HEK293 (cell line): Measurements from ENCODE around the gene DIO1.

Source experiments
- CTCF ChIA-PET: fragments of 350-600 bp; formaldehyde crosslinking; extraction: SDS; loops from one replicate; lab custom pipeline; 2021; ENCODE audit warnings: antibody characterized with exemption; lab: Yijun Ruan, JAX
- POLR2A ChIA-PET: fragments of 300-600 bp; formaldehyde crosslinking; extraction: SDS; loops from one replicate; lab custom pipeline; 2020; ENCODE audit warnings: antibody characterized with exemption, inconsistent platforms; lab: Yijun Ruan, JAX
- H3K27ac ChIP-seq: fragments of 200-500 bp; sonication (Bioruptor generic); 2 replicates; pipeline ENCODE4 v1.5.1; 2014; ENCODE audit warnings: low read depth, low read length, control low read depth, inconsistent platforms; ENCODE audit errors: extremely low read depth
- H3K36me3 ChIP-seq, 2 experiments: fragments of 200-500 bp in 1 of 2; sonication (Bioruptor generic) in 1 of 2; 1 replicate in 1 of 2; 2 replicates in 1 of 2; pipeline ENCODE4 v1.5.1; 2014 to 2017; ENCODE audit warnings: inconsistent platforms in 2 of 2, low read length in 2 of 2; ENCODE audit not compliant: control insufficient read depth in 2 of 2, insufficient read depth in 1 of 2
- H3K4me1 ChIP-seq: fragments of 200-500 bp; sonication (Bioruptor generic); 2 replicates; pipeline ENCODE4 v1.5.1; 2014; ENCODE audit warnings: mild to moderate bottlenecking, low read length, inconsistent platforms; ENCODE audit not compliant: control insufficient read depth, insufficient read depth
- H3K4me3 ChIP-seq: 2 replicates; pipeline ENCODE4 v1.5.1; 2011; ENCODE audit warnings: low read depth, mild to moderate bottlenecking, control low read depth, low read length, moderate library complexity
- H3K9me3 ChIP-seq: fragments of 200-500 bp; sonication (Bioruptor generic); 2 replicates; pipeline ENCODE4 v1.5.1; 2014; ENCODE audit warnings: low read depth, low read length, inconsistent platforms; ENCODE audit not compliant: control insufficient read depth, insufficient read depth
- BCL11B ChIP-seq: fragments of 450-650 bp; formaldehyde crosslinking; IDR thresholded peaks from 2 replicates; pipeline ENCODE4 v1.5.1; 2016; ENCODE audit warnings: low read depth, missing biosample characterization, missing genetic modification characterization
- PRDM1 ChIP-seq: fragments of 450-650 bp; formaldehyde crosslinking; IDR thresholded peaks from 2 replicates; pipeline ENCODE4; 2016; ENCODE audit warnings: missing biosample characterization, missing genetic modification characterization
- REPIN1 ChIP-seq: fragments of 450-650 bp; formaldehyde crosslinking; IDR thresholded peaks from 2 replicates; pipeline ENCODE4 v1.5.1; 2017; ENCODE audit warnings: missing biosample characterization, missing genetic modification characterization, low read depth
- SETDB1 ChIP-seq: IDR thresholded peaks from one replicate; pipeline ENCODE4 v1.6.1; 2017; ENCODE audit warnings: mild to moderate bottlenecking, low read length, moderate library complexity, mixed read lengths; ENCODE audit not compliant: insufficient read length
- ZFP41 ChIP-seq: fragments of 450-650 bp; formaldehyde crosslinking; IDR thresholded peaks from 2 replicates; pipeline ENCODE4 v1.5.1; 2016; ENCODE audit warnings: missing biosample characterization, missing genetic modification characterization, borderline replicate concordance
- ZNF10 ChIP-seq: fragments of 450-650 bp; formaldehyde crosslinking; IDR thresholded peaks from 2 replicates; pipeline ENCODE4 v1.5.1; 2017; ENCODE audit warnings: missing biosample characterization, missing genetic modification characterization
- ZNF112 ChIP-seq: fragments of 450-650 bp; formaldehyde crosslinking; IDR thresholded peaks from 2 replicates; pipeline ENCODE4 v1.5.0; 2017; ENCODE audit warnings: missing biosample characterization, missing genetic modification characterization
- ZNF114 ChIP-seq: fragments of 450-650 bp; formaldehyde crosslinking; IDR thresholded peaks from 2 replicates; pipeline ENCODE4 v1.5.0; 2017; ENCODE audit warnings: missing biosample characterization, missing genetic modification characterization
- ZNF146 ChIP-seq: fragments of 450-650 bp; formaldehyde crosslinking; IDR thresholded peaks from 2 replicates; pipeline ENCODE4 v1.5.1; 2016; ENCODE audit warnings: missing biosample characterization, missing genetic modification characterization
- ZNF184 ChIP-seq: fragments of 450-650 bp; IDR thresholded peaks from 2 replicates; pipeline ENCODE4 v1.5.1; 2018; ENCODE audit warnings: missing biosample characterization, mild to moderate bottlenecking, missing genetic modification characterization
- ZNF248 ChIP-seq: fragments of 450-650 bp; formaldehyde crosslinking; IDR thresholded peaks from 2 replicates; pipeline ENCODE4 v1.5.1; 2017; ENCODE audit warnings: missing biosample characterization, missing genetic modification characterization
- ZNF302 ChIP-seq: fragments of 450-650 bp; formaldehyde crosslinking; IDR thresholded peaks from 2 replicates; pipeline ENCODE4 v1.5.1; 2016; ENCODE audit warnings: missing biosample characterization, missing genetic modification characterization, low read depth
- ZNF394 ChIP-seq: fragments of 450-650 bp; formaldehyde crosslinking; IDR thresholded peaks from 2 replicates; pipeline ENCODE4 v1.5.1; 2016; ENCODE audit warnings: missing biosample characterization, missing genetic modification characterization, mild to moderate bottlenecking, moderate library complexity, borderline replicate concordance
- ZNF510 ChIP-seq: fragments of 450-650 bp; formaldehyde crosslinking; IDR thresholded peaks from 2 replicates; pipeline ENCODE4 v1.5.1; 2018; ENCODE audit warnings: mild to moderate bottlenecking, missing genetic modification characterization, missing biosample characterization; ENCODE audit not compliant: insufficient replicate concordance
- ZNF530 ChIP-seq: fragments of 450-650 bp; formaldehyde crosslinking; IDR thresholded peaks from 2 replicates; pipeline ENCODE4 v1.5.1; 2016; ENCODE audit warnings: low read depth, missing biosample characterization, missing genetic modification characterization
- ZNF629 ChIP-seq: fragments of 450-650 bp; formaldehyde crosslinking; IDR thresholded peaks from 2 replicates; pipeline ENCODE4 v1.5.1; 2017; ENCODE audit warnings: missing biosample characterization, missing genetic modification characterization
- ZNF76 ChIP-seq: fragments of 450-650 bp; formaldehyde crosslinking; IDR thresholded peaks from 2 replicates; pipeline ENCODE4; 2016; ENCODE audit warnings: low read depth, missing biosample characterization, missing genetic modification characterization, borderline replicate concordance
- TF ChIP-seq, protein P1 (sequence below): fragments of 450-650 bp; formaldehyde crosslinking; IDR thresholded peaks from 2 replicates; pipeline ENCODE4 v1.5.1; 2016; ENCODE audit warnings: missing biosample characterization, missing genetic modification characterization
- TF ChIP-seq, protein P2 (sequence below): fragments of 450-650 bp; formaldehyde crosslinking; IDR thresholded peaks from 2 replicates; pipeline ENCODE4 v1.5.1; 2017; ENCODE audit warnings: missing biosample characterization, mild to moderate bottlenecking, missing genetic modification characterization, moderate library complexity
- TF ChIP-seq, protein P3 (sequence below): IDR thresholded peaks from 2 replicates; pipeline ENCODE4 v1.6.1; 2011; ENCODE audit warnings: mild to moderate bottlenecking, low read depth, low read length, borderline replicate concordance
- TF ChIP-seq, protein P4 (sequence below): fragments of 450-650 bp; formaldehyde crosslinking; IDR thresholded peaks from 2 replicates; pipeline ENCODE4 v1.5.1; 2016; ENCODE audit warnings: missing biosample characterization, missing genetic modification characterization

DIO1 gene

DNA sequence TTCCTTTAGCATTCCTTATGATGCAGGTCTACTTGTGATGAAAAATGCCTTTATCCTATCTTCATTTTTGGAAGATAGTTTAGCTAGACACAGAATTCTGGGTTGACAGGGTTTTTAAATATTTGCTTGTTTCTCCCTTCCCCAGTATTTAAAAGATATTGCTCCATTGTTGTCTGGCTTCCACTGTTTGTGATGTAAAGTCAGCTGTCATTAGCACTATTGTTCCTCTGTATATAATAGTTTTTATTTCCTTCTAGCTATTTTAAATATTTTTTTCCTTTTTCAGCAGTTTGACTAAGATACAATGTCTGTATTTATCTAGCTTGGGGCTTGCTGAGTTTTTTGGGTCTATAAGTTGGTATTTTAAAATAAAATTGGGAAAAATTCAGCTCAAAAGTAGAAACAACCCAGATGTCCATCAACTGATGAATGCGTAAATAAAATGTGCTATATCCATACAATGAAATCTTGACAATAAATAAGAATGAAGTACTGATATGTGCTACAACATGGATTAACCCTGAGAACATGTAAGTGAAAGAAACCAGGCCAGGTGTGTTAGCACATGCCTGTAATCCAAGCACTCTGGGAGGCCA is 40.3 kb downstream of the DIO1 start:
- POLR2A ChIA-PET, result no interaction called here
- Histone ChIP-seq H3K36me3 (peaks cover 0 to 57% of the 10 kb centered on the region in 2 experiments; a peak in 1 of 3 replicates), H3K4me3 (no peak overlapping the region), H3K4me1 (no peaks in the 10 kb centered on the region), H3K27ac (no peak overlapping the region), H3K9me3 (no peaks in the 10 kb centered on the region)
- CTCF ChIA-PET, result interaction anchor here (1.0 to 1.8 kb wide), 2 partner anchors 11 to 16 kb away, joined by 3 to 5 read pairs; partner anchors contain the start of gene IFT25
- TF ChIP-seq ZNF114, result no peak
- TF ChIP-seq, protein P1, sequence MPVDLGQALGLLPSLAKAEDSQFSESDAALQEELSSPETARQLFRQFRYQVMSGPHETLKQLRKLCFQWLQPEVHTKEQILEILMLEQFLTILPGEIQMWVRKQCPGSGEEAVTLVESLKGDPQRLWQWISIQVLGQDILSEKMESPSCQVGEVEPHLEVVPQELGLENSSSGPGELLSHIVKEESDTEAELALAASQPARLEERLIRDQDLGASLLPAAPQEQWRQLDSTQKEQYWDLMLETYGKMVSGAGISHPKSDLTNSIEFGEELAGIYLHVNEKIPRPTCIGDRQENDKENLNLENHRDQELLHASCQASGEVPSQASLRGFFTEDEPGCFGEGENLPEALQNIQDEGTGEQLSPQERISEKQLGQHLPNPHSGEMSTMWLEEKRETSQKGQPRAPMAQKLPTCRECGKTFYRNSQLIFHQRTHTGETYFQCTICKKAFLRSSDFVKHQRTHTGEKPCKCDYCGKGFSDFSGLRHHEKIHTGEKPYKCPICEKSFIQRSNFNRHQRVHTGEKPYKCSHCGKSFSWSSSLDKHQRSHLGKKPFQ (tag by site-specific recombination), result no peak
- TF ChIP-seq ZNF302 (tag by site-specific recombination), result no peak
- no peak for TF ChIP-seq ZNF629
- peak; percentile 90; the same call in 1 of the 2 replicates for TF ChIP-seq ZNF10 (tag by site-specific recombination)
- TF ChIP-seq ZNF146, result peak; percentile 39; the same call in 1 of the 2 replicates
- TF ChIP-seq SETDB1, result peak; percentile 88
- no peak for TF ChIP-seq ZNF76 (tag by site-specific recombination)
- no peak for TF ChIP-seq ZNF510 (tag by site-specific recombination)
- TF ChIP-seq ZFP41 (tag by site-specific recombination), result no peak

DNA sequence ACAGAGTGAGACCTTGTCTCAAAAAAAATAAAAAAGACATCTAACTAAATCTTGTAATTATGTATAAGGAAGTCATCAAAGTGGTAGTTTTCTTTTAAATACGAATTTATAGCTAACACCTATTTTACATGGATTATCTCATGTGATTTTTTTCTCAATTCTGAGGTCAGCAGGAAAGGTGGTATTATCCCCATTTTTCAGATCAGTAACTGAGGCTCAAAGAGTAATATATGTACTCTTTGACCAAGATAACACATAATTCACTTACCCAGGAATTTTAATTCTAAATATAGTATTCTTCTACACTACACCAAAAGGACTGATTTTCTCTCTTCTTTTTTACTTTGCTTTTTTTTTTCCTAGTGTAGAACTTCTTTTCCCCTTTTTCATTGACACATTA is 42.4 kb downstream of the DIO1 start:
- Histone ChIP-seq H3K27ac (no peak overlapping the region), H3K4me3 (no peak overlapping the region), H3K4me1 (no peaks in the 10 kb centered on the region)
- CTCF ChIA-PET, result interaction anchor here (0.7 to 1.0 kb wide), 2 partner anchors 9 to 19 kb away, joined by 3 read pairs; partner anchors contain the start of gene IFT25
- TF ChIP-seq ZNF112 (tag by site-specific recombination) (no peak), SETDB1 (no peak), PRDM1 (no peak), BCL11B (tag by site-specific recombination) (no peak), ZNF530 (tag by site-specific recombination) (no peak), ZNF184 (tag by site-specific recombination) (no peak), ZNF394 (no peak), ZNF248 (tag by site-specific recombination) (no peak), REPIN1 (tag by site-specific recombination) (no peak)
- TF ChIP-seq, protein P2, sequence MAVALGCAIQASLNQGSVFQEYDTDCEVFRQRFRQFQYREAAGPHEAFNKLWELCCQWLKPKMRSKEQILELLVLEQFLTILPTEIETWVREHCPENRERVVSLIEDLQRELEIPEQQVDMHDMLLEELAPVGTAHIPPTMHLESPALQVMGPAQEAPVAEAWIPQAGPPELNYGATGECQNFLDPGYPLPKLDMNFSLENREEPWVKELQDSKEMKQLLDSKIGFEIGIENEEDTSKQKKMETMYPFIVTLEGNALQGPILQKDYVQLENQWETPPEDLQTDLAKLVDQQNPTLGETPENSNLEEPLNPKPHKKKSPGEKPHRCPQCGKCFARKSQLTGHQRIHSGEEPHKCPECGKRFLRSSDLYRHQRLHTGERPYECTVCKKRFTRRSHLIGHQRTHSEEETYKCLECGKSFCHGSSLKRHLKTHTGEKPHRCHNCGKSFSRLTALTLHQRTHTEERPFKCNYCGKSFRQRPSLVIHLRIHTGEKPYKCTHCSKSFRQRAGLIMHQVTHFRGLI (tag by site-specific recombination), result no peak
- TF ChIP-seq, protein P3, sequence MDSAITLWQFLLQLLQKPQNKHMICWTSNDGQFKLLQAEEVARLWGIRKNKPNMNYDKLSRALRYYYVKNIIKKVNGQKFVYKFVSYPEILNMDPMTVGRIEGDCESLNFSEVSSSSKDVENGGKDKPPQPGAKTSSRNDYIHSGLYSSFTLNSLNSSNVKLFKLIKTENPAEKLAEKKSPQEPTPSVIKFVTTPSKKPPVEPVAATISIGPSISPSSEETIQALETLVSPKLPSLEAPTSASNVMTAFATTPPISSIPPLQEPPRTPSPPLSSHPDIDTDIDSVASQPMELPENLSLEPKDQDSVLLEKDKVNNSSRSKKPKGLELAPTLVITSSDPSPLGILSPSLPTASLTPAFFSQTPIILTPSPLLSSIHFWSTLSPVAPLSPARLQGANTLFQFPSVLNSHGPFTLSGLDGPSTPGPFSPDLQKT, result no peak
- TF ChIP-seq, protein P4, sequence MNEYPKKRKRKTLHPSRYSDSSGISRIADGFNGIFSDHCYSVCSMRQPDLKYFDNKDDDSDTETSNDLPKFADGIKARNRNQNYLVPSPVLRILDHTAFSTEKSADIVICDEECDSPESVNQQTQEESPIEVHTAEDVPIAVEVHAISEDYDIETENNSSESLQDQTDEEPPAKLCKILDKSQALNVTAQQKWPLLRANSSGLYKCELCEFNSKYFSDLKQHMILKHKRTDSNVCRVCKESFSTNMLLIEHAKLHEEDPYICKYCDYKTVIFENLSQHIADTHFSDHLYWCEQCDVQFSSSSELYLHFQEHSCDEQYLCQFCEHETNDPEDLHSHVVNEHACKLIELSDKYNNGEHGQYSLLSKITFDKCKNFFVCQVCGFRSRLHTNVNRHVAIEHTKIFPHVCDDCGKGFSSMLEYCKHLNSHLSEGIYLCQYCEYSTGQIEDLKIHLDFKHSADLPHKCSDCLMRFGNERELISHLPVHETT (tag by site-specific recombination), result no peak
- TF ChIP-seq, all 188 proteins: peak for 0
- Histone ChIP-seq H3K9me3 (no peaks in the 10 kb centered on the region), H3K36me3 (peaks cover 0 to 53% of the 10 kb centered on the region in 2 experiments; a peak in 1 of 3 replicates)
- POLR2A ChIA-PET, result interaction anchor here (2.1 kb wide), 1 partner anchor 9 kb away, joined by 6 read pairs; the partner anchor contains the start of genes IFT25 and LRRC42
